Immature natural killer cell (primary cell): Measurements from ENCODE around the gene HDAC8. TPM values are rescaled to one million over a fixed set of nuclear protein-coding genes. Genes with fewer than 3 reads are reported as not detected.
A peak's percentile ranks its signal among the peaks of the same experiment; 100 is the strongest.

Experiments used
- DNase-seq, 3 donors: peaks; one replicate each; pipeline ENCODE4 v3.0.0; 2022; ENCODE audit warnings: mixed read lengths in 1 of 3
- H3K27ac Mint-ChIP-seq, 6 donors: one replicate each; pipeline ENCODE4 v1.8.0; 2020; ENCODE audit warnings: mixed read lengths in 6 of 6, mild to moderate bottlenecking in 5 of 6, inconsistent platforms in 4 of 6, moderate library complexity in 3 of 6
- H3K27me3 Mint-ChIP-seq, 3 donors: one replicate each; pipeline ENCODE4 v1.8.0; 2020 to 2021; ENCODE audit warnings: low read depth in 3 of 3, mild to moderate bottlenecking in 3 of 3, mixed read lengths in 3 of 3, moderate library complexity in 3 of 3, inconsistent platforms in 1 of 3
- H3K36me3 Mint-ChIP-seq, 3 donors: one replicate each; pipeline ENCODE4 v1.8.0; 2020; ENCODE audit warnings: mixed read lengths in 3 of 3, inconsistent platforms in 2 of 3, mild to moderate bottlenecking in 2 of 3
- H3K4me1 Mint-ChIP-seq, 2 donors: one replicate each; pipeline ENCODE4 v1.8.0; 2020; ENCODE audit warnings: inconsistent platforms in 2 of 2, mild to moderate bottlenecking in 2 of 2, mixed read lengths in 2 of 2, moderate library complexity in 1 of 2
- H3K4me3 Mint-ChIP-seq, 5 donors: one replicate each; pipeline ENCODE4 v1.8.0; 2020; ENCODE audit warnings: mild to moderate bottlenecking in 5 of 5, mixed read lengths in 5 of 5, inconsistent platforms in 3 of 5, moderate library complexity in 3 of 5
- H3K9me3 Mint-ChIP-seq, 6 donors: one replicate each; pipeline ENCODE4 v1.8.0; 2020; ENCODE audit warnings: mild to moderate bottlenecking in 6 of 6, mixed read lengths in 6 of 6, inconsistent platforms in 4 of 6, moderate library complexity in 3 of 6
- polyA plus RNA-seq, 3 donors: library from polyadenylated mRNA; unstranded; fragments of 300-500 nt; fragmentation: Illumina TruSeq; gene quantifications; one replicate each; pipeline ENCODE4 v1.2.3, GENCODE V29; 2021

The HDAC8 gene
- polyA plus RNA-seq, 3 donors from 2014 or later, result 13.8 to 39.6 (median 20.9) TPM

DNA sequence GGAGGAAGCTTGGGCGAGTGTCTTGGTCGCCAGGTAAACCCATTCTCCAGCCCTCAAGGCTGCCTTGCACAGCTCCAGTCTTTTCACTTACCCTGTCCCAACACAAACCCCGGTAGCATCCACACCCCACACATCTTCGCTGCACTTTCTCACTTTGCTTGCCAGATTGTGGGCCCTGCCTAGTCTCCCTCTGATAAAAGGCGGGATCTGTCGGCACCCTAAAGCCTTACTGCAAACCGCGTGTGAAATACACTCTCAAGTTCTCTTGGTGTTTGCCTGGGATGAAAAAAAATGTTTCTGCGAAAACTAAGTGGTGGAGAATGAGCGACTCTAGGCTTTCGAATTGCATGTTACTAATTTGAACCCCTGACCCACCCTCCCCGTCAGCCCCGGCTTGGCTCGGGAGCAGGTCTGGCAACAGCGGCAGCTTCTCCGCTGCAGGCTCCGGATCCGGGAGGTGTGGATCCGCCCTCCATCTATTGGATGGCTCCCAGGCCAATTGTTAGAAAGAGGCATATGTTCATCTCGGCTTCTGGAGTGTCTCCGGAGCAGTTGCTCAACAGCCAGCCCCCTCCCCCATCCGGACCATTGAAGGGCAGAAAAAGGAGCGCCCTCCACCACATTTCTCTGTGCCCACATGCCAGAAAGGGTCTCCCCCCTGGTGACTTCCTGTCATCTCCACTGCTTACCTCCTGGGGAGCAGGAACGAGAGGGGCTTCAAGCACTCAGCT, 263.9 kb downstream of the HDAC8 start:
- Mint-ChIP-seq H3K27me3 (peaks cover 9 to 39% (median 24%) of the 10 kb centered on the region in 3 donors), H3K36me3 (no peaks in the 10 kb centered on the region), H3K9me3 (no peaks in the 10 kb centered on the region), H3K27ac (peak overlapping the region in 1 of 6 donors; percentile 19), H3K4me1 (peaks cover 35 to 39% of the 10 kb centered on the region in 2 donors), H3K4me3 (peak overlapping the region; percentile 61 to 85 (median 79))
- DNase-seq, result peak in 2 of 3 donors; percentile 12 to 26

GRCh38 chrX:72308209-72308565, 264.5 kb downstream of the HDAC8 start:
- Mint-ChIP-seq H3K4me3 (peak overlapping the region; percentile 61 to 85 (median 79)), H3K36me3 (no peaks in the 10 kb centered on the region), H3K27ac (peak overlapping the region in 1 of 6 donors; percentile 19), H3K9me3 (no peaks in the 10 kb centered on the region), H3K27me3 (peaks cover 11 to 40% (median 20%) of the 10 kb centered on the region in 3 donors), H3K4me1 (peaks cover 35 to 39% of the 10 kb centered on the region in 2 donors)
- DNase-seq, result no peak

DNA sequence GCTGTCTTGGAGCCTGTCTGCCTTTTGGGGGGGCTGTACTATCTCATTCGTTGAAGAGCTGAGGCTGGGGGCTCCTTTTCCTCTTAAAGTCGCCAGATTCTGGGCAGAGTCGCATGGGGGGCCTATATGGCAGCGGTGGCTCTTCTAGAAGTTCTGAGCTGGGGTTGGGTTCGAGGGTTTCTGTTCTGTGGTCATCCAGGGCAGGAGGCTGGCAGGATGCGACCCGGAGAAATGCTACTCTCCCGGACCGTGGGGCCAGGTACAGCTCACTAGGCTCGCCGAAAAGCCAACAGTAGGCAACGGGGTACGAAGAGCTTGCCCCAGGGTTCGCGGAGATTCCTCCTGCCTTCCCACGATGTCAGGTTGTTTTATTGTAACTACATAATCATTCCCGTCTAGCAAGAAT, 265.0 kb downstream of the HDAC8 start:
- Mint-ChIP-seq H3K9me3 (no peaks in the 10 kb centered on the region), H3K4me3 (peak overlapping the region; percentile 72 to 90 (median 82)), H3K27me3 (peaks cover 11 to 42% (median 23%) of the 10 kb centered on the region in 3 donors), H3K27ac (no peak overlapping the region), H3K4me1 (peaks cover 35 to 39% of the 10 kb centered on the region in 2 donors), H3K36me3 (no peaks in the 10 kb centered on the region)
- DNase-seq, result no peak

- Mint-ChIP-seq H3K4me3 (peak overlapping the region; percentile 84 to 92 (median 90)), H3K36me3 (no peaks in the 10 kb centered on the region), H3K27me3 (peaks cover 11 to 47% (median 23%) of the 10 kb centered on the region in 3 donors), H3K27ac (peak overlapping the region in 2 of 6 donors; percentile 56 to 71), H3K4me1 (peaks cover 35 to 39% of the 10 kb centered on the region in 2 donors), H3K9me3 (no peaks in the 10 kb centered on the region)
- peak; percentile 28 to 40 (median 35) for DNase-seq
These were observed 265.6 kb downstream of the HDAC8 start for GRCh38 chrX:72306851-72307645.

DNA sequence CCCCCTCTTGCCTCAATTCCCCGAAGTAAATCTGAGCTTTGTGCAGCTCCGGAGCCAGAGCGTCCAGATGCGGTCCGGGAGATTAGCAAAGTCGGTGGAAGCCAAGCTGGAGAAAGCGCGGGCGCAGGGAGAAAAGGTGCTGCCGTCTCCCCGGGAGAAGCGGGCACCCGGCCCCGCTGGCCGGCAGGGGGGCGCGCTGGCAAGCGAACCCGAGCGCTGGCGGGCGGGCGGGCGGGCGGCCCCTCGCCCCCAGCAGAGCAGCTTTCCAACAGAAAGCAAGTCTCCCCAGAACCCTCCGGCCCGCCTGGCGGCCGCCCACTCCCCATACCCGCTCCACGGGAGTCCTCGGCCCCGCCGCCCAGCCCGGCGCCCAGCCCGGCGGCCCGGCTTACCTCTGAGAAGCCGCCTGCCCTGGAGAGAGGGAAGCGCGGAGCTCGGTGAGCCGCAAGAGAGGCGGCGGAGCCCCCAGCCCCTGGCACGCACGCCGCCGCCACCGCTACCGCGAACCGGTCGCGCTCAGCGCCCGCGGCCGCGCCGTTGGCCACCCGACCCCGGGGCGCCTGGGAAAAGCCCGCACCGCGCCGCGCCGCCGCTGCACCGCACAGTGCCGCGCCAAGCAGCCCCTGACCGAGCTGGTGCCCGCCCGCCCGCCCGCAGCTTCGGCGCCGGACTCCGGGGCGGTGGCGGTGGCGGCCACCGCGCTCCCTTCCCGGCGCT, 266.4 kb downstream of the HDAC8 start:
- no peak overlapping the region for H3K27ac Mint-ChIP-seq
- H3K9me3 Mint-ChIP-seq, result no peaks in the 10 kb centered on the region
- H3K4me1 Mint-ChIP-seq, result peaks cover 35 to 39% of the 10 kb centered on the region in 2 donors
- DNase-seq, result no peak
- peak overlapping the region; percentile 84 to 90 (median 85) for H3K4me3 Mint-ChIP-seq
- H3K27me3 Mint-ChIP-seq, result peaks cover 12 to 52% (median 26%) of the 10 kb centered on the region in 3 donors
- H3K36me3 Mint-ChIP-seq, result no peaks in the 10 kb centered on the region

DNA sequence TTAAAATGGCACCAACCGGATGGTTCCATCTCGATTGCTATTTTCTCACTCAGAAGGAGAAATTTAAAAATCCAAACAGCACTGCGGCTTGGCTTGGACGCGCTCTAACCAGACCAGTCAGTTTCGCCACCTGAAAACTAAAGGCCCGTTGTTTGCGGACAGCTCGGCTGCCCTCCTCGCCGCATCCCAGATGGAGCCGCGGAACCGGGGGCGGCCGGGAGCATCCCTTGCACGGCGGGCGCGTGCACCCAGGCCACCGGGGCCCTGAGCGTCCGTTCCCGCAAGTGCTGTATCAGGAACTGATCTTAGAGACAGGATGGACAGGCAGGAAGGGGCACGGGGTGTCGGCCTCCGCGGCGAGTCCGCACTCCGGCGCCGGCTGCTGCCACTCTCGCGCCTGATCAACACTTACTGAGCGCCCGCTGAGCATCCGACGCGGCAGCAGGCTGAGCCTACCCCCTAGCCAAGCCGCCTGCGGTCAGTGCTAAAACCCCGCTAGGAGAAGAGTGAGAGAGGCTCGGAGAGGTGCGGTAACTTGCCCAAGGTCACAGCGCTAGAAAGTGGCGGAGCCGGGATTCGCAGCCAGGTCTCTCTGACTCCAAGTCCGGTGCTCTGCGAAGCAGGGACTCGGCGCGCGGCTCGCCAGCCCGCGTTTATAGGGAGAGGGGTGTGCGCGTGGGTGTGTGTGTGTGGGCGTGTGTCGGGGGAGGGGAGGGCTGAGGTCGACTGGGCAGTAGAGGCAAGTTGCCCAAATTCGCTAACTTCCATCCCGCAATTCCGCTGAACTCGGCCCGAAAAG, 267.2 kb downstream of the HDAC8 start, which contains the start of gene CITED1:
Gene CITED1, minus strand, starts transcription at position 629 of the 799 bp plus-strand sequence. CDS start 3,045 bp downstream, outside the sequence.
- H3K36me3 Mint-ChIP-seq, result no peaks in the 10 kb centered on the region
- H3K4me3 Mint-ChIP-seq, result peak within 1 kb of the TSS; percentile 84 to 92 (median 90)
- peaks cover 12 to 52% (median 28%) of the 10 kb centered on the region in 3 donors for H3K27me3 Mint-ChIP-seq
- no peaks in the 10 kb centered on the region for H3K9me3 Mint-ChIP-seq
- H3K27ac Mint-ChIP-seq, result peak within 1 kb of the TSS in 1 of 6 donors; percentile 71
- DNase-seq, result peak; percentile 20 to 29 (median 24)
- H3K4me1 Mint-ChIP-seq, result peaks cover 35 to 39% of the 10 kb centered on the region in 2 donors

- Mint-ChIP-seq H3K9me3 (no peaks in the 10 kb centered on the region), H3K4me3 (peak overlapping the region; percentile 8 to 82 (median 48)), H3K4me1 (peaks cover 35 to 39% of the 10 kb centered on the region in 2 donors), H3K27ac (no peak overlapping the region), H3K36me3 (no peaks in the 10 kb centered on the region), H3K27me3 (peaks cover 12 to 50% (median 28%) of the 10 kb centered on the region in 3 donors)
- DNase-seq, result no peak
These were observed 267.8 kb downstream of the HDAC8 start for GRCh38 chrX:72304877-72305276.

DNA sequence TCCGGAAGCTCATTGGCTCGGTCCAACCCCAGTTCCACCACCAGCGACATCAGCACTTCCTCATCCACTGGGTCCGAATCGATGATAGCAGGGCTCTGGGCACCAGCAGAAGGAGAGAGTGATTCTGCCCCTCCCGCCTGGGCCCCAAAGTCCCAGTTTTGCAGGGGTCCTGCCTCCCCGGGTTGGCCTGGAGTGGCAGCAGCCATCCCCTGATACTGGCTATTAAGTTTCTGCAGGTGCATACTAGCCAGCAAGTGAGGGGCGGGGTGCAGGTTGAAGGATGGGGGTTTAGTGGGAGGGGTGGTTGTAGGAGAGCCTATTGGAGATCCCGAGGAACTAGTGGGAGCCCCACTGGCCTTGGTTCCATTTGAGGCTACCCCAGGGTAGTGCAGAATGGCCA, 270.9 kb downstream of the HDAC8 start:
- Mint-ChIP-seq H3K4me1 (peaks cover 8% of the 10 kb centered on the region in 2 donors), H3K4me3 (no peak overlapping the region), H3K9me3 (no peaks in the 10 kb centered on the region), H3K27ac (no peak overlapping the region), H3K27me3 (peaks cover 11 to 38% (median 17%) of the 10 kb centered on the region in 3 donors), H3K36me3 (no peaks in the 10 kb centered on the region)
- DNase-seq, result no peak

DNA sequence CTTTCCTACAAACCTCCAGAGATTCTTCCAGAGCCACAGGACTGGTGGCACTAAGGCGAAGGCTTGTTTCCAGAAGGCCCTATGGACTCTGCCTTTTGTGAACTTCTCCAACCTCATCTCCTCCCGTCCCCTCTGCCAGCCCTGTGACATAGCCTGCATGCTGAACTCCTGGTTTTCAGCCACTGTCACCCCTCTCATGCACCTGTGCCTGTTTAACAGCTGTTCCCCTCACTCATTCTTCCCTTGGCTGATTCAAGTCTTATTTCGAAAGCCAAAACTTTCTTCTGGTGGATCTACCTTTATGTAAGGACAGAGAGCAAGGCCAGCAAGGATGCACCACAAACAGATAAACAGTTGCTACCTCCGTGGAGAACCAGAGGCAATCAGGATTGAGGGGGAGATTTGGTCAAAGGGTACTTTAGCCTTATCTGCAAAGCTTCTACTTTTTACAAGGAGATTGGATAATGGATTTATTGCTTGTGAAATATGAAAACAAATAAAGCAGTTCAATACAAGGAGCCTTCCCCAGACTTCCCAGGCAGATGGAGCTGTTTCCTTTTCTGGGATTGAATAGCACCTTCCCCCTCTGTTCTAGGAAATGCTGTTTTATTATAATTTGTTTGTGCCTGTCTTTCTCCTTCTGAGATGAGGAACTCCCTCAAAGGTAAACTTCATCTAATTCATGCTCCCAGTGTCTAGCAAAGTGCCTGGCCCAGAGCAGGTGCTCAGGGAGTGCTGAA, 272.6 kb downstream of the HDAC8 start:
- Mint-ChIP-seq H3K4me3 (no peak overlapping the region), H3K36me3 (no peaks in the 10 kb centered on the region), H3K27me3 (peaks cover 8 to 36% (median 16%) of the 10 kb centered on the region in 3 donors), H3K4me1 (peaks cover 0 to 3% of the 10 kb centered on the region in 2 donors), H3K9me3 (no peaks in the 10 kb centered on the region), H3K27ac (no peak overlapping the region)
- no peak for DNase-seq

GRCh38 chrX:72297953-72298730, 274.5 kb downstream of the HDAC8 start:
- H3K4me1 Mint-ChIP-seq, result no peaks in the 10 kb centered on the region
- no peak overlapping the region for H3K27ac Mint-ChIP-seq
- DNase-seq, result no peak
- H3K4me3 Mint-ChIP-seq, result no peak overlapping the region
- no peaks in the 10 kb centered on the region for H3K36me3 Mint-ChIP-seq
- H3K9me3 Mint-ChIP-seq, result no peaks in the 10 kb centered on the region
- H3K27me3 Mint-ChIP-seq, result peaks cover 4 to 21% (median 10%) of the 10 kb centered on the region in 3 donors

- Mint-ChIP-seq H3K27ac (no peak overlapping the region), H3K27me3 (peaks cover 6 to 20% (median 13%) of the 10 kb centered on the region in 3 donors), H3K4me3 (no peak overlapping the region), H3K36me3 (no peaks in the 10 kb centered on the region), H3K9me3 (no peaks in the 10 kb centered on the region), H3K4me1 (no peaks in the 10 kb centered on the region)
- DNase-seq, result no peak
These were observed 275.7 kb downstream of the HDAC8 start for GRCh38 chrX:72296991-72297390.

GRCh38 chrX:72295745-72296144, 276.9 kb downstream of the HDAC8 start:
- no peaks in the 10 kb centered on the region for H3K4me1 Mint-ChIP-seq
- no peak overlapping the region for H3K27ac Mint-ChIP-seq
- H3K27me3 Mint-ChIP-seq, result peaks cover 6 to 15% (median 13%) of the 10 kb centered on the region in 3 donors

More at GRCh38 chrX:72295745-72296144, 276.9 kb downstream of the HDAC8 start:
- H3K9me3 Mint-ChIP-seq, result no peaks in the 10 kb centered on the region
- no peaks in the 10 kb centered on the region for H3K36me3 Mint-ChIP-seq
- no peak overlapping the region for H3K4me3 Mint-ChIP-seq
- no peak for DNase-seq
